Activated CD4-positive, alpha-beta T cell treated with anti-CD3 and anti-CD28 coated beads for 24 hours (primary cell): ENCODE measurements around the gene APOA5.
"Not testable (repeated sequence)": the region's sequence is repeated elsewhere in the genome, so short reads cannot be mapped to it uniquely, and the experiment has no call there.

Source experiments
- DNase-seq, 2 donors: peaks; one replicate each; pipeline ENCODE4 v3.0.0-alpha.2; 2020; ENCODE audit warnings: low read depth in 2 of 2

Gene APOA5

GRCh38 chr11:116827461-116827860 lies 35.8 kb upstream of the APOA5 start:
- DNase-seq, result no peak

- no peak for DNase-seq
Observed at GRCh38 chr11:116826751-116827431, 35.2 kb upstream of the APOA5 start.

DNA sequence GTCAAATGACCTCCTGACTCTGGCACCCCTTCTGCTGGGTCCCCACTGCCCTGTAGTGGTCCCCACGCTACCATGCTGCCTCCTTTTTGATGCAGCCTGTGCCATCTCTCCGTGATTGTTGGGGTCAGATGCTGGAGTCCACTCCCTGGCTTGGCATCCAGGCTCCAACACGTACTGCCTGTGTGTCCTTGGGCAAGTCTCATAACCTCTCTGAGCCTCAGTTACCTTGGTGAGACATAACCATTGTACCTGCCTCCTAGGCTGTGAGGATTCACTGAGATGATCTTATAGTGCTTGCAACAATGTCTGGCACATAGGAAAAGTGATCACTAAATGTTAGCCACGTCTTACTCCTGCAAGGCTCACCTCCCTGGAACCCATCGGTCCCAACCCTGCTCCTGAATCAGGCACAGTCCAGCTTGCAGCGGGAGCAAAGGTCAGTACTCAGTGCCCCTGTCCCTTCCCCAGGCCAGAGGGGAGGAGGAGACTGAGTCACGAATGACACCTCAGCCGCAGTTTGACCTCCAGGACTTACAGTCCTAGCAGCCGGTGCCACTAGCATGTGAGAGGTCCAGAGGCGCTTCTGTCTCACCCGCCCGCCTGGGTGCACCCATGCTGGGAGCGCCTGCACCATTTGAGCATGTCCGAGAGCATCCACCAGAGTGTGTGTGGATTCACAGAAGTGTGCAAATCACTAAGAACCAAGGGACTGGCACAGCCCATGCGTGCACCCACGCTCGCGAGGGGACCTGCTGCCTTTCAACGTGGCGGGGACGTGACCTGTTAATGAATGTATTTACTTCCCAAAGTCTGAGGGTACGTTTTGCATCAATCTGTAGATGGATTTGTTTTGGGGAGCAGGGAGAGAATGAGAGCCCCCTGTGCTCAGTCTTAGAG lies 34.4 kb upstream of the APOA5 start:
- DNase-seq, result no peak

DNA sequence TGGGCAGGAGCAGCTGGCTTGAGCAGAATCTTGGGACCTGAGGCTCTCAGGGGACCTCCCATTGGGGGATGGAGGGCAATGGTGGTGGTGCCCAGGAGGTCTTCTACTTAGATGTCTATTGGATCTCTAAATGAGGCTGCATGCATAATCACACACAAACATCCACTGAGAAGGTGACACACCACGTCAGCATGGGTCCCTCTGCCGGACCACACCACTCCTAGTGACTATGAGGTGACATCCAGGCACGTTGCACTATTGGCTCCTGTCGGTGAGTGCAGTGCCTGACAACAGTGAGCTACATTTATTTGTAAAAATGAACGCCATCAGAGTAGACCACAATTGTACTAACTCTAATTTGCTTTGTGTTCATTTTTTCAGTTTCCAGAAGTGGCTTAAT lies 33.8 kb upstream of the APOA5 start:
- no peak for DNase-seq

GRCh38 chr11:116823031-116823843 lies 31.6 kb upstream of the APOA5 start, which contains the start of gene APOA4:
APOA4 (minus strand) TSS chr11:116823304; CDS start chr11:116823191, 113 bp downstream.
- DNase-seq, result no peak

DNA sequence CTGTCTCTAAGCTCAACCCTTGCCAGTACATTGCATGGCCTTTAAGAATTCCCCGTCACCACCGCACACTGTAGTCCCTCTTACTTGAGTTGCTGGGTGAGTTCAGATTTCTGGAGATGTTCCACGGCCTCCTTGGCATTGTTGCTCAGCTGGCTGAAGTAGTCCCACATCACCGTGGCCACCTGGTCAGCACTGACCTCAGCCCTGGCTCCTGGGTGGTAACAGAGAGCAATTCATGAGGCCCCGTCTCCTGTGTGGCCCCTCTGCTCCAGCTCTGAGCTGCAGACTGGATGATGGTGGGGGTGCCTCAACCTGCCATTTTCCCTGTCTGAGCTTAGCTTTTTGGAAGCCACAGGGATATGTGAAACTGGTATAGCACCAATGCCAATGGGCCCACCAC lies 30.9 kb upstream of the APOA5 start:
- DNase-seq, result no peak

DNA sequence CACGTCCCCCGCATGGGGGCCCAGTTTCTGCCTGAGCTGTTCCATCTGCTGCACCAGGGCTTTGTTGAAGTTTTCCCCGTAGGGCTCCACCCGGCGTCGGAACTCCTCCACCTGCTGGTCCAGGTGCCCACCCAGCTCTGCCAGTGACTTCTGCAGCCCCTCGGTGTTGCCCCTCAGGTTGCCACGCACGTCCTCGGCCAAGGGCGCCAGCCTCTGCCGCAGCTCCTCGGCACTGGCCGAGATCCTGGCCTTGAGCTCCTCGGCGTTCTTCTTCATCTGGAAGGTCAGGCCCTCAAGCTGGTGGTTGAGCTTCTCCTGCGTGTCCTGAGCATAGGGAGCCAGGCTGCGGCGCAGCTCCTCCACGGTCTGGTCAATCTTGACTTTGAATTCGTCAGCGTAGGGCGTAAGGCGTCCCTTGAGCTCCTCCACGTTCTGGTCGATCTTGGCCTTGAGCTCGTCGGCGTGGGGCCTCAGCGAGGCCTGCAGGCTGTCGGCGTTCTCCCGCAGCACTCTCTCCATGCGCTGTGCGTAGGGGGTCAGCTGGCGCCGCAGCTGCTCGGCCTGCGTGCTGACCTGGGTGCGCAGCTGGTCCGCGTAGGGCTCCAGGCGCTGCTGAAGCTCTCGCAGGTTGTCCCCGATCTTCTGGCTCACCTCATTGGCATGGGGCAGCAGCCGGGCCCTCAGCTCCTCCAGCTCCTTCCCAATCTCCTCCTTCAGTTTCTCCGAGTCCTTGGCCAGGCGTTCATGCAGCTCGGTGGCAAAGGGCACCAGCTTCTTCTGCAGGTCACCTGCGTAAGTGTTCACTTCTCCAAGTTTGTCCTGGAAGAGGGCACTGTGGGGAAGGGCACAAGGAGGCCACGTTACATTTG lies 29.6 kb upstream of the APOA5 start:
- no peak for DNase-seq

DNA sequence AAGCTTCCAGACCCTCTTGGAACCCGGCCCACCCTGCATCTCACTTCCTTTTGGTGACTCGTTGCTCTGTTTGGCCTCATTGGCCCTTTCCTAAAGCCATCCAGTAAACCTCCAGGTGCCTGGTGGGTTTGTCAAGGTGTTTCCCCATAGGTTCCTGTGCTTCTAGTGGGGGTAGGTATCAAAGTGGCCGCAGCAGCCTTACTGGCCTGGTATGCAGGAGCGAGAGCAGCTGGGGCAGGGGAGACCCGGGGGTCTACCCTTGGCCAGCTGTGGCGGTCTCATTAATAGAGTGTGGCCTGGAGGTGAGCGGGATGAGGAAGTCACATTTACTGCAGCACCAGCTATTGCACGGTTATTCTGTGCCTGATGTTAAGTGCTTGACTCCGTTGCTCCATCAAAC lies 27.4 kb upstream of the APOA5 start:
- no peak for DNase-seq

- no peak for DNase-seq
Observed at GRCh38 chr11:116814502-116814901, 22.8 kb upstream of the APOA5 start.

- DNase-seq, result no peak
Observed at GRCh38 chr11:116813781-116814471, 22.2 kb upstream of the APOA5 start.

- DNase-seq, result no peak
Observed at GRCh38 chr11:116813170-116813569, 21.5 kb upstream of the APOA5 start.

- no peak for DNase-seq
Observed at GRCh38 chr11:116812109-116812508, 20.4 kb upstream of the APOA5 start.

- DNase-seq, result no peak
Observed at GRCh38 chr11:116811194-116811593, 19.5 kb upstream of the APOA5 start.

DNA sequence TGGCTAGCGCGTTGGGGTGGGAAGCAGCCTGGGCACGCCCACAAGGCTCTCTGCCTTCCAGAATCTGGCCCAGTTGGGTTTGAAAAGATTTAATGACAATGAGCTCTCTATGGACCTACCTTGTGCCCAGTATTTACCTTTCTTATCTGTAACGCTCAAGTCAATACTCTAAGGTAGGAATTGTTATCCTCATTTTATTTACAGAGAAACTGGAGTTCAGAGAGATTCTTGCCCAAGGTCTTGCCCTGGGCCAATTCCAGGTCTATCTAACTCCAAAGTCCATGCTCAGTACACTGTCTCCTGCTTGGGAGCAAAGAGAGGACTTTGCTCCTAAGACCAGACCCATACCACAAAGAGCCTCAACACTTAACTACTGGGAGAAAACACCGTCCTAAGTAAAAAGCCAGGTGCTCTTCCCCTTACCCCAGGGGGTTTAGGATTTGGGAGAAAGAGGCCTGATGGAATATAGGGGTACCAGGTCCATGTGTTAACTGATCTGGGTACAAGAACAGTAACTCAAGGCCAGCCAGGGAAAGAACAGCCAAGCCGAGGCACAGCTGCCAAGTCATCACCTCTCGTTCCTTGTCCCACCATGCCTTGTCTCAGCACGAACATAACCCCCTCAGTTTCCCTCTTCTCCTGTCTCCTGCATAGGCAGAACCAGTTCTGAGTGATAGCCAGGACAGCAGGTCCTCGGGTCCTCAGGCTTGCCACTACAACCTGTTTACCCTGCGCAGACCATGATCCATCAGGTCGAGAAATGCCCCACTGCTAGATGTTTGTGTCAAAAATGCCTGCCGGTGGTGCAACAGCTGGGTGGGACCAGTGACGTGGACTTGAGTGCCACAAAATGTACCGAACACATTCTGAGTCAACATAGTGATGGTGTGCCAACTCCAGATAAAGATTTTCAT lies 16.8 kb upstream of the APOA5 start:
- DNase-seq, result no peak

- no peak for DNase-seq
Observed at GRCh38 chr11:116807601-116808261, 16.1 kb upstream of the APOA5 start.

- no peak for DNase-seq
Observed at GRCh38 chr11:116804001-116804400, 12.3 kb upstream of the APOA5 start.

DNA sequence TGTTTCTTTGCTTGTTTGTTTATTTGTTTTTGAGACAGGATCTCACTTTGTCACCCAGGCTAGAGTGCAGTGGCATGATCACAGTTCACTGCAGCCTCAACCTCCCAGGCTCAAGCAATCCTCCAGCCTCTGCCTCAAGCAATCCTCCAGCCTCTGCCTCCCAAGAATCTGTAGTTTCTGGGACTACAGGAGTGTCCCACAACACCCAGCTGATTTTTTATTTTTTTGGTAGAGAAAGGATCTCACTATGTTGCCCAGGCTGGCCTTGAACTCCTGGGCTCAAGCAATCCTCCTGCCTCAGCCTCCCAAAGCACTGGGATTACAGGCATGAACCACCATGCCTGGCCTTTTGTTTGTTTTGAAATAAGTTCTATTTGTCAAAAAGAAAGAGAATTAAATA lies 10.0 kb upstream of the APOA5 start:
- DNase-seq, result not testable (repeated sequence)

- DNase-seq, result no peak
Observed at GRCh38 chr11:116800610-116801009, 8.9 kb upstream of the APOA5 start.

GRCh38 chr11:116798368-116798767 lies 6.7 kb upstream of the APOA5 start:
- no peak for DNase-seq
